HEK293 (cell line): ENCODE measurements around the gene FAM76B.

ENCODE experiments used
- CTCF ChIP-seq: fragments of 450-650 bp; formaldehyde crosslinking; IDR thresholded peaks from 2 replicates; pipeline ENCODE4 v1.5.1; 2016; ENCODE audit warnings: missing biosample characterization, missing genetic modification characterization
- MYNN ChIP-seq: fragments of 450-650 bp; formaldehyde crosslinking; IDR thresholded peaks from 2 replicates; pipeline ENCODE4 v1.5.1; 2016; ENCODE audit warnings: missing biosample characterization, missing genetic modification characterization, borderline replicate concordance
- YY1 ChIP-seq: fragments of 450-650 bp; formaldehyde crosslinking; IDR thresholded peaks from 2 replicates; pipeline ENCODE4 v1.5.1; 2018; ENCODE audit warnings: missing biosample characterization, missing genetic modification characterization
- ZBTB7A ChIP-seq: fragments of 450-650 bp; formaldehyde crosslinking; IDR thresholded peaks from 2 replicates; pipeline ENCODE4 v1.5.1; 2016; ENCODE audit warnings: low read depth, missing biosample characterization, missing genetic modification characterization
- ZFP37 ChIP-seq: fragments of 450-650 bp; formaldehyde crosslinking; IDR thresholded peaks from 2 replicates; pipeline ENCODE4 v1.5.1; 2016; ENCODE audit warnings: missing biosample characterization, missing genetic modification characterization
- ZFP69B ChIP-seq: fragments of 450-650 bp; formaldehyde crosslinking; IDR thresholded peaks from 2 replicates; pipeline ENCODE4 v1.5.1; 2016; ENCODE audit warnings: missing biosample characterization, missing genetic modification characterization
- ZNF133 ChIP-seq: fragments of 450-650 bp; formaldehyde crosslinking; IDR thresholded peaks from 2 replicates; pipeline ENCODE4 v1.5.1; 2016; ENCODE audit warnings: missing biosample characterization, missing genetic modification characterization
- ZNF138 ChIP-seq: fragments of 450-650 bp; formaldehyde crosslinking; IDR thresholded peaks from 2 replicates; pipeline ENCODE4 v1.5.1; 2016; ENCODE audit warnings: missing biosample characterization, missing genetic modification characterization, borderline replicate concordance
- ZNF426 ChIP-seq: fragments of 450-650 bp; formaldehyde crosslinking; IDR thresholded peaks from 2 replicates; pipeline ENCODE4 v1.5.1; 2017; ENCODE audit warnings: missing biosample characterization, missing genetic modification characterization, mild to moderate bottlenecking, inconsistent platforms, moderate library complexity
- ZNF558 ChIP-seq: fragments of 450-650 bp; formaldehyde crosslinking; IDR thresholded peaks from 2 replicates; pipeline ENCODE4 v1.5.1; 2016; ENCODE audit warnings: missing biosample characterization, missing genetic modification characterization
- ZNF624 ChIP-seq: fragments of 450-650 bp; formaldehyde crosslinking; IDR thresholded peaks from 2 replicates; pipeline ENCODE4 v1.5.1; 2017; ENCODE audit warnings: missing biosample characterization, missing genetic modification characterization
- ZNF670 ChIP-seq: fragments of 450-650 bp; formaldehyde crosslinking; IDR thresholded peaks from 2 replicates; pipeline ENCODE4 v1.5.1; 2016; ENCODE audit warnings: missing biosample characterization, missing genetic modification characterization, low read depth
- ZNF785 ChIP-seq: fragments of 450-650 bp; formaldehyde crosslinking; IDR thresholded peaks from 2 replicates; pipeline ENCODE4 v1.5.1; 2016; ENCODE audit warnings: missing biosample characterization, missing genetic modification characterization

DNA sequence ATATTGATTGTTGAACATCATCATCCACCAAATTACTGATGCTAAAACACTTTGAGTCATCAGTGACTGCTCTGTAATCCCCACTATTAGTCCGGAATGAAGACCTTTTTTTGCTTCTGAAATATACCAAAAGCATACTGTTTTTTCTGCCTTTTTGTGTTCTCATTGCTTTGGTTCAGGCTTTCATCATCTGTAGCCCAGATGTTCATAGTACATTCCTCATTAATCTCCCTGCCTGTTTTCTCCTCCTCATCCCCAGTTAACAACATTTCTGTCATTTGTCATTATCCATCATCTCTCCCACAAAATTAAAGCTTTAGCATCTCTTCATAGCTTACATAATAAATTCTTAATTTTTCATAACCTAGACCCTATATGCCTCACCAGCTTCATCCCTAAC lies 10.0 kb upstream of the FAM76B start:
- TF ChIP-seq CTCF (tag by site-specific recombination) (no peak), ZBTB7A (tag by site-specific recombination) (no peak), ZNF138 (tag by site-specific recombination) (no peak), ZNF670 (tag by site-specific recombination) (no peak), ZFP37 (tag by site-specific recombination) (no peak), ZFP69B (tag by site-specific recombination) (no peak), ZNF785 (tag by site-specific recombination) (no peak), YY1 (tag by site-specific recombination) (no peak), ZNF133 (tag by site-specific recombination) (no peak), ZNF558 (tag by site-specific recombination) (no peak), MYNN (tag by site-specific recombination) (no peak), ZNF624 (tag by site-specific recombination) (no peak), ZNF426 (tag by site-specific recombination) (no peak)
